Panc1 (cell line): ENCODE data around the gene PRKD3.

ENCODE experiments used
- POLR2AphosphoS5 ChIP-seq: IDR thresholded peaks from 2 replicates; pipeline ENCODE4 v1.6.1; 2012; ENCODE audit warnings: mild to moderate bottlenecking, low read depth, low read length, moderate library complexity
- TCF7L2 ChIP-seq: IDR thresholded peaks from 2 replicates; pipeline ENCODE4 v1.6.1; 2011; ENCODE audit warnings: mild to moderate bottlenecking, low read depth, low read length, inconsistent platforms
- TF ChIP-seq, protein P1 (sequence below): fragments of 450-650 bp; IDR thresholded peaks from 2 replicates; pipeline ENCODE4 v1.5.1; 2017; ENCODE audit warnings: mild to moderate bottlenecking
- TF ChIP-seq, protein P2 (sequence below), 2 experiments: IDR thresholded peaks; 2 replicates each; pipeline ENCODE4 v1.6.1; 2011 to 2012; ENCODE audit warnings: low read depth in 2 of 2, control low read depth in 1 of 2, low read length in 1 of 2, mild to moderate bottlenecking in 1 of 2, moderate library complexity in 1 of 2; ENCODE audit not compliant: insufficient read depth in 1 of 2

DNA sequence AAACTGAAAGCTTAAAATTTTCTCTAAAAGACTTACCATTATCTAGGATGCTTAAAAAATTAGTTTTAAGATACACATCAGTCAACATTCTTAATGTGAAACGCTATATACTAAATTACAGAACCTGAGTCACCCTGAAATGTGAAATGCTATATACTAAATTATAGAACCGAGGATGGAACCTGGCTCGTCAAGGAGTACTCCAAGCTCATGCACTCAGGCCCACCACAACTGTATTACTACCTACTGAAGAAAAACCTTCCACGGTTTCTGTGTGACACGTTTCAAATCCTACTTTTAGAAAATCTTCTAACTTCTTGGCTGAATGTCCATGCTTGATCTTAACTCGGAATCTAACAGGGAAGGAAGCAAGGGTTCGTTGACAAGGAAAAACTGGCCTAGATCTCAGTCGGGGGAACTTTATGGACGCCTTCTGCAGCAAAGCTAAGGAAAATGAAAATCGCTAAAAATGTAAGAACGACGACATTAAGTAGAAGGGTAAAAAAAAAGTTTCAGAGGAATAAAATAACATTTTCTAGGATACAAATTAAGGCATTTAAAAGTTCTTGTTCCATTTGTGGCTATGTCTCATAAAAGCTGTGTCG lies 1.4 kb downstream of the PRKD3 start:
- TF ChIP-seq POLR2AphosphoS5 (no peak), TCF7L2 (no peak)
- TF ChIP-seq, protein P1, sequence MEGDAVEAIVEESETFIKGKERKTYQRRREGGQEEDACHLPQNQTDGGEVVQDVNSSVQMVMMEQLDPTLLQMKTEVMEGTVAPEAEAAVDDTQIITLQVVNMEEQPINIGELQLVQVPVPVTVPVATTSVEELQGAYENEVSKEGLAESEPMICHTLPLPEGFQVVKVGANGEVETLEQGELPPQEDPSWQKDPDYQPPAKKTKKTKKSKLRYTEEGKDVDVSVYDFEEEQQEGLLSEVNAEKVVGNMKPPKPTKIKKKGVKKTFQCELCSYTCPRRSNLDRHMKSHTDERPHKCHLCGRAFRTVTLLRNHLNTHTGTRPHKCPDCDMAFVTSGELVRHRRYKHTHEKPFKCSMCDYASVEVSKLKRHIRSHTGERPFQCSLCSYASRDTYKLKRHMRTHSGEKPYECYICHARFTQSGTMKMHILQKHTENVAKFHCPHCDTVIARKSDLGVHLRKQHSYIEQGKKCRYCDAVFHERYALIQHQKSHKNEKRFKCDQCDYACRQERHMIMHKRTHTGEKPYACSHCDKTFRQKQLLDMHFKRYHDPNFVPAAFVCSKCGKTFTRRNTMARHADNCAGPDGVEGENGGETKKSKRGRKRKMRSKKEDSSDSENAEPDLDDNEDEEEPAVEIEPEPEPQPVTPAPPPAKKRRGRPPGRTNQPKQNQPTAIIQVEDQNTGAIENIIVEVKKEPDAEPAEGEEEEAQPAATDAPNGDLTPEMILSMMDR = no peak
- TF ChIP-seq, protein P2, sequence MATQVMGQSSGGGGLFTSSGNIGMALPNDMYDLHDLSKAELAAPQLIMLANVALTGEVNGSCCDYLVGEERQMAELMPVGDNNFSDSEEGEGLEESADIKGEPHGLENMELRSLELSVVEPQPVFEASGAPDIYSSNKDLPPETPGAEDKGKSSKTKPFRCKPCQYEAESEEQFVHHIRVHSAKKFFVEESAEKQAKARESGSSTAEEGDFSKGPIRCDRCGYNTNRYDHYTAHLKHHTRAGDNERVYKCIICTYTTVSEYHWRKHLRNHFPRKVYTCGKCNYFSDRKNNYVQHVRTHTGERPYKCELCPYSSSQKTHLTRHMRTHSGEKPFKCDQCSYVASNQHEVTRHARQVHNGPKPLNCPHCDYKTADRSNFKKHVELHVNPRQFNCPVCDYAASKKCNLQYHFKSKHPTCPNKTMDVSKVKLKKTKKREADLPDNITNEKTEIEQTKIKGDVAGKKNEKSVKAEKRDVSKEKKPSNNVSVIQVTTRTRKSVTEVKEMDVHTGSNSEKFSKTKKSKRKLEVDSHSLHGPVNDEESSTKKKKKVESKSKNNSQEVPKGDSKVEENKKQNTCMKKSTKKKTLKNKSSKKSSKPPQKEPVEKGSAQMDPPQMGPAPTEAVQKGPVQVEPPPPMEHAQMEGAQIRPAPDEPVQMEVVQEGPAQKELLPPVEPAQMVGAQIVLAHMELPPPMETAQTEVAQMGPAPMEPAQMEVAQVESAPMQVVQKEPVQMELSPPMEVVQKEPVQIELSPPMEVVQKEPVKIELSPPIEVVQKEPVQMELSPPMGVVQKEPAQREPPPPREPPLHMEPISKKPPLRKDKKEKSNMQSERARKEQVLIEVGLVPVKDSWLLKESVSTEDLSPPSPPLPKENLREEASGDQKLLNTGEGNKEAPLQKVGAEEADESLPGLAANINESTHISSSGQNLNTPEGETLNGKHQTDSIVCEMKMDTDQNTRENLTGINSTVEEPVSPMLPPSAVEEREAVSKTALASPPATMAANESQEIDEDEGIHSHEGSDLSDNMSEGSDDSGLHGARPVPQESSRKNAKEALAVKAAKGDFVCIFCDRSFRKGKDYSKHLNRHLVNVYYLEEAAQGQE (IDR thresholded peaks at IDR 0.05; ENCODE audit: insufficient read depth in 1 of 2, low read depth in 2 of 2, low read length in 1 of 2) = no peak
